Spleen (tissue), 11 donors: Measurements from ENCODE around the gene RTN4IP1. TPM values are rescaled to one million over a fixed set of nuclear protein-coding genes. Genes with fewer than 3 reads are reported as not detected.
"Not testable (repeated sequence)": the region's sequence is repeated elsewhere in the genome, so short reads cannot be mapped to it uniquely, and the experiment has no call there.

Experiments
- DNase-seq: peaks from one replicate; pipeline ENCODE4 v3.0.0-alpha.2; 2020
- H3K27ac ChIP-seq, 8 donors: fragments of 200-600 bp; sonication (generic) in 7 of 8; 1 replicate in 4 of 8; 2 replicates in 4 of 8; pipeline versions ENCODE4 v1.5.0 to v1.8.0; 2016 to 2021; ENCODE audit warnings: inconsistent platforms in 4 of 8, mild to moderate bottlenecking in 4 of 8, moderate library complexity in 1 of 8
- H3K27me3 ChIP-seq, 7 donors: fragments of 200-600 bp; sonication (generic) in 6 of 7; replicated peaks in 1 of 7; 1 replicate in 4 of 7; 2 replicates in 3 of 7; pipeline versions ENCODE4 v1.5.0 to v1.8.0; 2016 to 2021; ENCODE audit warnings: inconsistent platforms in 3 of 7, mild to moderate bottlenecking in 1 of 7
- H3K36me3 ChIP-seq, 6 donors: fragments of 200-600 bp; sonication (generic) in 5 of 6; 1 replicate in 4 of 6; 2 replicates in 2 of 6; pipeline versions ENCODE4 v1.5.0 to v1.8.0; 2016 to 2021; ENCODE audit warnings: inconsistent platforms in 2 of 6
- H3K4me1 ChIP-seq, 6 donors: fragments of 200-600 bp; sonication (generic) in 5 of 6; 1 replicate in 3 of 6; 2 replicates in 3 of 6; pipeline versions ENCODE4 v1.5.0 to v1.8.0; 2016 to 2021; ENCODE audit warnings: inconsistent platforms in 3 of 6
- H3K4me3 ChIP-seq, 8 donors: fragments of 200-600 bp; sonication (generic) in 7 of 8; 1 replicate in 4 of 8; 2 replicates in 4 of 8; pipeline versions ENCODE4 v1.5.0 to v1.8.0; 2016 to 2021; ENCODE audit warnings: inconsistent platforms in 4 of 8, mild to moderate bottlenecking in 4 of 8, moderate library complexity in 2 of 8
- H3K9me3 ChIP-seq, 8 donors: fragments of 200-600 bp; sonication (generic) in 7 of 8; 1 replicate in 4 of 8; 2 replicates in 4 of 8; pipeline versions ENCODE4 v1.5.0 to v1.8.0; 2016 to 2021; ENCODE audit warnings: inconsistent platforms in 4 of 8
- POLR2A ChIP-seq, 3 donors: fragments of 450-650 bp; IDR thresholded peaks; one replicate each; pipeline ENCODE4 v1.5.1; 2017; ENCODE audit warnings: antibody characterized with exemption in 3 of 3, mild to moderate bottlenecking in 1 of 3
- POLR2AphosphoS5 ChIP-seq, 3 donors: sonication (generic); formaldehyde crosslinking; IDR thresholded peaks; one replicate each; pipeline ENCODE4 v1.5.1; 2017; ENCODE audit warnings: antibody characterized with exemption in 3 of 3
- WGBS, 5 donors: extraction: QIAGEN DNeasy Blood & Tissue Kit in 3 of 5; methylation state at CpG; one replicate each; pipeline versions ENCODE4 v1.1.5 to v1.1.7; 2013 to 2018; 5-methylcytosine and 5-hydroxymethylcytosine counted together
- intact Hi-C: fragments of 100-400 bp; cut with DNase I; formaldehyde crosslinking; loops from one replicate; pipeline ENCODE4 v1.15.0; 2023; ENCODE audit warnings: low total_unique reads
- polyA plus RNA-seq, 3 donors: library from polyadenylated mRNA; stranded (reverse); fragments of 200-250 nt; gene quantifications; one replicate each; pipeline ENCODE4 v1.2.1, GENCODE V29; 2013
- total RNA-seq, 7 donors: library from RNA; depleted of rRNA in 3 of 7; stranded (reverse); fragments of >200 nt in 3 of 7; fragmentation: NEBNext Ultra II Directional in 4 of 7; extraction: Animal tissue kit (Norgen Biotek cat#: 25700) in 4 of 7; gene quantifications; one replicate each; pipeline versions ENCODE4 v1.1.0 to v1.2.1, GENCODE V29; 2016 to 2021
- TF ChIP-seq, protein P1 (sequence below), 11 experiments: fragments of 200-600 bp in 7 of 11; fragments of 450-650 bp in 4 of 11; sonication (generic) in 4 of 11; IDR thresholded peaks in 8 of 11; conservative IDR thresholded peaks in 3 of 11; 1 replicate in 7 of 11; 2 replicates in 4 of 11; pipeline versions ENCODE4 v1.4.0 to v1.8.0; 2016 to 2021; ENCODE audit warnings: antibody characterized with exemption in 11 of 11, inconsistent platforms in 4 of 11, mild to moderate bottlenecking in 1 of 11
- donor health status: healthy with polysubstance abuse.
- donor health status: DM: no; HTN: no; CAD: no; lungs with moderate emphysema.
- donor health status: DM: no; HTN: no; CAD: no.
- donor health status: Bipolar disorder and iron deficiency.
- donor health status: healthy.
- donor health status: DM: no; HTN: no; CAD: no.
- donor health status: DM: yes; HTN: yes; CAD: no.

RTN4IP1 gene
- total and polyA plus RNA-seq, 10 donors = 3.9 to 9.1 (median 6.6) TPM

DNA sequence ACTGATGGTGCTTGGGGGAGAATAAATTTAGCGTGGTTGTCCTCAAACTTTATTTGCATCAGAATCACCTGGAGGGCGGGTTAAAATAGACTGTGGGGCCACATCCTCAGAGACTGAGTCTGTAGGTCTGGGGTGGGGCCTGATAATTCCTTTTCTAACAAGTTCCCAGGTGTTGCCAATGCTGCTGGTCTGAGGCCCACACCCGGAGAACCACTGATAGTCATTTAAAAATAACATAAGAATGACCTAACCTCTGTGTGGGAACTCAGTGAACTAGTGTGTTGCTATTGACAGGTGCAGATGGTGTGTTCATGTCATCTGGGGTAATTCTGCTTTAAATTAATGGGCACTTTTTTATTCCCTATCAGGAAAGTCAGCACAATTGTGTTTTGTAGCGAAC, 64.8 kb downstream of the RTN4IP1 start:
- intact Hi-C loops = loop anchor here (10.0 kb wide), 1 partner anchor 230 kb away; no protein-coding TSS in a partner anchor
- peaks cover 3 to 99% (median 70%) of the 10 kb centered on the region in 6 donors for H3K36me3 ChIP-seq
- peaks cover 0 to 28% (median 0%) of the 10 kb centered on the region in 6 donors for H3K4me1 ChIP-seq
- no peaks in the 10 kb centered on the region for H3K27me3 ChIP-seq
- TF ChIP-seq POLR2A (IDR thresholded peaks at IDR 0.05) = no peak
- TF ChIP-seq POLR2AphosphoS5 (IDR thresholded peaks at IDR 0.05) = no peak
- TF ChIP-seq, protein P1, sequence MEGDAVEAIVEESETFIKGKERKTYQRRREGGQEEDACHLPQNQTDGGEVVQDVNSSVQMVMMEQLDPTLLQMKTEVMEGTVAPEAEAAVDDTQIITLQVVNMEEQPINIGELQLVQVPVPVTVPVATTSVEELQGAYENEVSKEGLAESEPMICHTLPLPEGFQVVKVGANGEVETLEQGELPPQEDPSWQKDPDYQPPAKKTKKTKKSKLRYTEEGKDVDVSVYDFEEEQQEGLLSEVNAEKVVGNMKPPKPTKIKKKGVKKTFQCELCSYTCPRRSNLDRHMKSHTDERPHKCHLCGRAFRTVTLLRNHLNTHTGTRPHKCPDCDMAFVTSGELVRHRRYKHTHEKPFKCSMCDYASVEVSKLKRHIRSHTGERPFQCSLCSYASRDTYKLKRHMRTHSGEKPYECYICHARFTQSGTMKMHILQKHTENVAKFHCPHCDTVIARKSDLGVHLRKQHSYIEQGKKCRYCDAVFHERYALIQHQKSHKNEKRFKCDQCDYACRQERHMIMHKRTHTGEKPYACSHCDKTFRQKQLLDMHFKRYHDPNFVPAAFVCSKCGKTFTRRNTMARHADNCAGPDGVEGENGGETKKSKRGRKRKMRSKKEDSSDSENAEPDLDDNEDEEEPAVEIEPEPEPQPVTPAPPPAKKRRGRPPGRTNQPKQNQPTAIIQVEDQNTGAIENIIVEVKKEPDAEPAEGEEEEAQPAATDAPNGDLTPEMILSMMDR (IDR thresholded peaks at IDR 0.05 in 8 of 11, conservative IDR thresholded peaks at IDR 0.05 in 3 of 11) = no peak
- H3K9me3 ChIP-seq = no peaks in the 10 kb centered on the region
- DNase-seq = no peak
- no peak overlapping the region for H3K27ac ChIP-seq
- no peak overlapping the region for H3K4me3 ChIP-seq
- 62 to 94% (median 69%) methylated on average over 3 to 4 of the region's 4 CpGs for WGBS, 5 donors

DNA sequence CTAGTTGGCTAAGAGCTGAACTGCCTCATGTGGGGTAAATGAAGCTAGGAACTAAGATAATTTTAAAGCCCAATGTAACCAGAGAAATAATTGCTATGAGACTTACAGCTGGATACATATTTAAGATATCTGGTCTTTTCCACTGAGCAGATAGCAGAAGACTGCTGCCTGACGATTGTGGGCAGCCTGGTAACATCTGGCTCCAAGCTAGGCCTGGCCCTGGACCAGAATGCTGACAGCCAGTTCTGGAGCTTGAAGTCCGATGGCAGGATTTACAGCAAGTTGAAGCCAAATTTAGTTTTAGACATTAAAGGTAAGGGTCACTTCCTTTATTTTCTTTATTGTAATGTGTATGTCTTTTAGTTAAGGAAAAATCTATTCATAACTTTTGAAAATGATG, 65.7 kb downstream of the RTN4IP1 start:
- WGBS, 5 donors = 79 to 88% (median 80%) methylated on average over 2 of the region's 2 CpGs
- TF ChIP-seq POLR2A (IDR thresholded peaks at IDR 0.05) = no peak
- TF ChIP-seq POLR2AphosphoS5 (IDR thresholded peaks at IDR 0.05) = no peak
- TF ChIP-seq, protein P1 (IDR thresholded peaks at IDR 0.05 in 8 of 11, conservative IDR thresholded peaks at IDR 0.05 in 3 of 11) = no peak
- H3K27ac ChIP-seq = no peak overlapping the region
- H3K36me3 ChIP-seq = peaks cover 5 to 99% (median 70%) of the 10 kb centered on the region in 6 donors
- no peaks in the 10 kb centered on the region for H3K9me3 ChIP-seq
- peaks cover 0 to 28% (median 0%) of the 10 kb centered on the region in 6 donors for H3K4me1 ChIP-seq
- no peak for DNase-seq
- no peaks in the 10 kb centered on the region for H3K27me3 ChIP-seq
- H3K4me3 ChIP-seq = no peak overlapping the region
- intact Hi-C loops = loop anchor here (10.0 kb wide), 1 partner anchor 229 kb away; no protein-coding TSS in a partner anchor

DNA sequence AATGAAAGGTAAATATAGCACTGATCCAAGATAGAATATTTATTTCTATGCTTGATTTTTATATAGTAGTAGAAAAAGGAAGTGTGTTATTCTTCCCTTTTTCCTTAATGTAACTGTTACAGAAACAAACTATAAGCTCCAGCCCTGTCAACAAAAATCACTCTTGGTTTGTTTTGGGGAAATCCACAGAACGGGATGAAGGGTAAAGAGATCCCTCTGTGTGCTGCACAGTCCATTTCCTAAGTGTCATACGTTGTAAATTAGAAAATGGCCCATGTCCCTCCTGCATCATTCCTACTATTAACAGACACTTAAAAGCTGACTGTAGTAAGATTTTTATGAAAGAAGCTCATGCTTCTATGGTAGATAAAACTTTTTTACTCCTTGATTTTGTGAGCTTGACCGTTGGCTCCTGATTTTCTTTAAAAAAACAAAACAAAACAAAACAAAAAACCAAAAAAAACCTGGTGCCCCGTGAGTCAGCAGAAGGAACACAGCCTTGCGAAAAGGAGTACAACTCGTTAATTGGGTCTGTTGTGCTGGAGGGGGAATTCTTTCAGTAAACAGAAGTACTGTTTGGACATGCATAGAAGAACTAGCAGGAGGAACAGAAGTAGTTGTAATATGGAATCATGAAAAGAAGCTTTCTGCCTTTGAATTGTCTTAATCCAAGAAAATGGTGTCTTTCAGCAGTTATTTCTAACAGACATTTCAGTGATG, 67.5 kb downstream of the RTN4IP1 start:
- Histone ChIP-seq H3K27ac (peak overlapping the region in 6 of 8 donors; percentile 23 to 72 (median 45)), H3K27me3 (no peaks in the 10 kb centered on the region), H3K4me3 (no peak overlapping the region), H3K9me3 (no peaks in the 10 kb centered on the region), H3K36me3 (peaks cover 6 to 96% (median 61%) of the 10 kb centered on the region in 6 donors), H3K4me1 (peaks cover 0 to 40% (median 0%) of the 10 kb centered on the region in 6 donors)
- intact Hi-C loops = loop anchor here (10.0 kb wide), 1 partner anchor 227 kb away; no protein-coding TSS in a partner anchor
- TF ChIP-seq, protein P1 (IDR thresholded peaks at IDR 0.05 in 8 of 11, conservative IDR thresholded peaks at IDR 0.05 in 3 of 11) = no peak
- TF ChIP-seq POLR2AphosphoS5 (IDR thresholded peaks at IDR 0.05) (no peak), POLR2A (IDR thresholded peaks at IDR 0.05) (no peak)
- 40 to 62% (median 51%) methylated on average over 6 of the region's 6 CpGs for WGBS, 5 donors
- DNase-seq = no peak

DNA sequence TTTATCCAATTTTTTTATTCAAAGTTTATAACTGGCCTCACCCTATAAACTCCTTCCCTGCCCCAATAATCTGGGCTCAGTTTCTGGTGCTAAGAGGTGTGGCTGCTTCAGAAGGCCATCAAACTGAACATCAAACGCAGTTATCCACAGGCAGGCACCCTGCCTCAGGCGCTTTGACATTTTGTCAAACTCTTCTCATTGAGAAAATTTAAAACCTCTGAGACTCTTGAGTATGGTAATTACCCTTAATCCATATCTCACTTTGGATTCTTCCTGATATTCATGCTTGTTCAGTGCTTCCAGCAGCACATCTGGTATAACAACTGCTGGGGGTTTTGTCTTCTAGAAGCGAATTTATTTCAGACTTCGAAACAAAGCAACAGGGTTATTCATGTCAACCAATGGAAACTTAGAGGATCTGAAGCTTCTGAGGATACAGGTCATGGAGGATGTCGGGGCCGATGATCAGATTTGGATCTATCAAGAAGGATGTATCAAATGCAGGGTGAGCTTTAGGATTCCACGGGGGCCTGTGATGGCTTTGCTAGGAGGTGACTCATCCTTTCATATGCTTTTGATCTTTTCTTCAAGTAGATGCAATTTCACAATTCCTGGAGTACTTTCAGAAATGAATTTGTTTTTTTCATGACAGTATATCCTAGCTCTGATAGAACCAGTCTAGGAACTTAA, 68.2 kb downstream of the RTN4IP1 start:
- H3K9me3 ChIP-seq = no peaks in the 10 kb centered on the region
- no peaks in the 10 kb centered on the region for H3K27me3 ChIP-seq
- peak overlapping the region in 5 of 8 donors; percentile 29 to 72 (median 61) for H3K27ac ChIP-seq
- DNase-seq = no peak
- H3K36me3 ChIP-seq = peaks cover 6 to 91% (median 60%) of the 10 kb centered on the region in 6 donors
- 83 to 87% (median 84%) methylated on average over 7 of the region's 7 CpGs for WGBS, 5 donors
- H3K4me1 ChIP-seq = peaks cover 0 to 37% (median 0%) of the 10 kb centered on the region in 6 donors
- no peak overlapping the region for H3K4me3 ChIP-seq
- TF ChIP-seq POLR2AphosphoS5 (IDR thresholded peaks at IDR 0.05) = no peak
- no peak for TF ChIP-seq POLR2A (IDR thresholded peaks at IDR 0.05)
- TF ChIP-seq, protein P1 (IDR thresholded peaks at IDR 0.05 in 8 of 11, conservative IDR thresholded peaks at IDR 0.05 in 3 of 11) = no peak
- intact Hi-C loops = loop anchor here (10.0 kb wide), 1 partner anchor 226 kb away; no protein-coding TSS in a partner anchor

DNA sequence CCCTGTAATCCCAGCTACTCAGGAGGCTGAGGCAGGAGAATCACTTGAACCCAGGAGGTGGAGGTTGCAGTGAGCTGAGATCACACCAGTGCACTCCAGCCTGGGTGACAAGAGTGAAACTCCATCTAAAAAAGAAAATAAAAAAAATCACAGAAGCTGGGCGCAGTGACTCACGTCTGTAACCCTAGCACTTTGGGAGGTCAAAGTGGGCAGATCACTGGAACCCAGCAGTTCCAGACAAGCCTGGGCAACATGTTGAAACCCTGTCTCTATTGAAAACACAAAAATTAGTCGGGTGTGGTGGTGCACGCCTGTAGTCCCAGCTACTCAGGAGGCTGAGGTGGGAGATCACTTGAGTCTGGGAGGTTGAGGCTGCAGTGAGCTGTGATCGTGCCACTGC, 69.6 kb downstream of the RTN4IP1 start:
- not testable (repeated sequence) for H3K27me3 ChIP-seq, H3K4me3 ChIP-seq, H3K9me3 ChIP-seq, H3K27ac ChIP-seq, DNase-seq
- intact Hi-C loops = loop anchor here (5.0 to 10.0 kb wide), 2 partner anchors 47 to 225 kb away; no protein-coding TSS in a partner anchor
- Histone ChIP-seq H3K36me3 (peaks cover 6 to 91% (median 60%) of the 10 kb centered on the region in 6 donors), H3K4me1 (peaks cover 0 to 37% (median 0%) of the 10 kb centered on the region in 6 donors)
- WGBS, 5 donors = 89 to 98% (median 92%) methylated on average over 5 of the region's 5 CpGs
